OCI-LY7 (cell line): ENCODE results near the gene KRTAP25-1. TPM values are rescaled to one million over a fixed set of nuclear protein-coding genes. Genes with fewer than 3 reads are reported as not detected.

Experiments
- BruUV-seq: library from RNA; stranded (reverse); fragments of 400-500 nt; replicated peaks from 2 replicates; lab custom pipeline; 2021; lab: Mats Ljungman, UMichigan
- CTCF ChIA-PET: fragments of 300-600 bp; sonication (Branson Sonifier 250); formaldehyde crosslinking; loops from one replicate; lab custom pipeline; 2022; ENCODE audit warnings: antibody characterized with exemption; ENCODE audit not compliant: unreplicated experiment; lab: Charles Lee
- POLR2A ChIA-PET: fragments of 300-600 bp; sonication (Branson Sonifier 250); formaldehyde crosslinking; loops from one replicate; lab custom pipeline; 2022; ENCODE audit warnings: antibody characterized with exemption; lab: Charles Lee
- DNase-seq: peaks from one replicate; pipeline ENCODE4 v3.0.0-alpha.2; 2015; ENCODE audit warnings: low spot score
- H2AFZ ChIP-seq: fragments of 200-600 bp; sonication (generic), shearing (Covaris generic); 2 replicates; pipeline ENCODE4 v1.6.1; 2014; ENCODE audit warnings: mild to moderate bottlenecking, antibody characterized with exemption, low read length, moderate library complexity
- H3K27ac ChIP-seq: fragments of 200-600 bp; sonication (generic); 2 replicates; pipeline ENCODE4 v1.5.1; 2014; ENCODE audit warnings: mixed run types, low read depth, mild to moderate bottlenecking, moderate library complexity, low read length, inconsistent platforms; ENCODE audit not compliant: poor library complexity, severe bottlenecking
- H3K36me3 ChIP-seq: fragments of 200-600 bp; sonication (generic); 2 replicates; pipeline ENCODE4 v1.6.1; 2014; ENCODE audit warnings: mild to moderate bottlenecking, antibody characterized with exemption, low read length, moderate library complexity, mixed read lengths; ENCODE audit not compliant: insufficient read depth
- H3K4me1 ChIP-seq: fragments of 200-600 bp; sonication (generic); 2 replicates; pipeline ENCODE4 v1.5.1; 2014; ENCODE audit warnings: mild to moderate bottlenecking, low read length; ENCODE audit not compliant: insufficient read depth, poor library complexity, severe bottlenecking
- H3K4me2 ChIP-seq: fragments of 200-600 bp; sonication (generic); 2 replicates; pipeline ENCODE4 v1.6.1; 2014; ENCODE audit warnings: mild to moderate bottlenecking, low read length
- H3K4me3 ChIP-seq: fragments of 200-600 bp; sonication (generic); 2 replicates; pipeline ENCODE4 v1.5.1; 2014; ENCODE audit warnings: mild to moderate bottlenecking, low read depth, low read length; ENCODE audit not compliant: poor library complexity, severe bottlenecking
- H3K79me2 ChIP-seq: fragments of 200-600 bp; sonication (generic); 2 replicates; pipeline ENCODE4 v1.6.1; 2016; ENCODE audit warnings: low read depth, mild to moderate bottlenecking, low read length, moderate library complexity, mixed read lengths; ENCODE audit not compliant: insufficient read depth
- H3K9me2 ChIP-seq: fragments of 200-600 bp; sonication (generic); 2 replicates; pipeline ENCODE4 v1.6.1; 2016; ENCODE audit warnings: mild to moderate bottlenecking, low read length, mixed read lengths; ENCODE audit not compliant: insufficient read depth
- H3K9me3 ChIP-seq: fragments of 200-600 bp; sonication (generic); 2 replicates; pipeline ENCODE4 v1.6.1; 2014; ENCODE audit warnings: mild to moderate bottlenecking, mixed run types, low read length, mixed read lengths
- H4K20me1 ChIP-seq: fragments of 200-600 bp; sonication (generic); 2 replicates; pipeline ENCODE4 v1.6.1; 2014; ENCODE audit warnings: mild to moderate bottlenecking, antibody characterized with exemption, low read length, moderate library complexity, mixed read lengths; ENCODE audit not compliant: insufficient read depth
- EZH2phosphoT487 ChIP-seq: fragments of 200-600 bp; sonication (generic); IDR thresholded peaks from 2 replicates; pipeline ENCODE4 v1.6.1; 2018; ENCODE audit warnings: low read depth, borderline replicate concordance, mild to moderate bottlenecking, mixed run types, antibody characterized with exemption, low read length, moderate library complexity, mixed read lengths
- intact Hi-C: fragments of 100-400 bp; cut with micrococcal nuclease; formaldehyde crosslinking; loops from one replicate; pipeline ENCODE4 v1.10.0; 2022; ENCODE audit not compliant: unreplicated experiment
- total RNA-seq, 2 experiments: library from RNA; depleted of rRNA in 1 of 2; stranded (reverse); fragments of >200 nt in 1 of 2; shearing (Covaris generic) in 1 of 2; gene quantifications; 2 replicates each; pipeline ENCODE4 v1.2.3, GENCODE V29; 2014 to 2022
- TF ChIP-seq, protein P1 (sequence below): fragments of 200-600 bp; sonication (generic); conservative IDR thresholded peaks from 2 replicates; pipeline ENCODE4 v1.5.1; 2014; ENCODE audit warnings: mild to moderate bottlenecking, antibody characterized with exemption, low read length, moderate library complexity, mixed read lengths

The KRTAP25-1 gene
- total RNA-seq, 2 experiments from 2014 or later: not detected

DNA sequence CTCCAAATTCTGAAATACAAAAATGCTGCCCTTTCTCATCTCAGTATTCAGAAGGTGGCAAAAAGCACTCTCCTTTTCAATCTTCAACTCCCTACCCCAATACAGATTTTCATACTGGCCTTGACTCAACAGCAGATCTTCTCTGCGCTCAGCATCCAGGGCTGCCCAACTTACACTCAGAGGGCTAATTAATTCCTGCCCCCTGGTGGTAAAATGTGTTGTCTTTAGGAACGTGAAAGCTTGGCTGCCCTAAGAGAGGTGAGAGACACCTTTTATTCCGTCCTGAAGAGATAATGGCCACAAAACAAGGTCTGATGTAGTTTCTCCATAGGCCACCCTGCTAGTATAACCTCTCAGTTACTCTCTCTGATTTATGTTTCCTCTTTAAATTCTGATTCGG lies 31.5 kb downstream of the KRTAP25-1 start:
- Histone ChIP-seq H3K27ac (no peak overlapping the region), H3K36me3 (no peaks in the 10 kb centered on the region), H2AFZ (no peak overlapping the region), H3K4me3 (no peak overlapping the region), H3K9me3 (no peaks in the 10 kb centered on the region), H3K9me2 (no peaks in the 10 kb centered on the region), H3K4me2 (no peak overlapping the region), H4K20me1 (no peaks in the 10 kb centered on the region), H3K79me2 (no peaks in the 10 kb centered on the region), H3K4me1 (no peaks in the 10 kb centered on the region)
- TF ChIP-seq, protein P1, sequence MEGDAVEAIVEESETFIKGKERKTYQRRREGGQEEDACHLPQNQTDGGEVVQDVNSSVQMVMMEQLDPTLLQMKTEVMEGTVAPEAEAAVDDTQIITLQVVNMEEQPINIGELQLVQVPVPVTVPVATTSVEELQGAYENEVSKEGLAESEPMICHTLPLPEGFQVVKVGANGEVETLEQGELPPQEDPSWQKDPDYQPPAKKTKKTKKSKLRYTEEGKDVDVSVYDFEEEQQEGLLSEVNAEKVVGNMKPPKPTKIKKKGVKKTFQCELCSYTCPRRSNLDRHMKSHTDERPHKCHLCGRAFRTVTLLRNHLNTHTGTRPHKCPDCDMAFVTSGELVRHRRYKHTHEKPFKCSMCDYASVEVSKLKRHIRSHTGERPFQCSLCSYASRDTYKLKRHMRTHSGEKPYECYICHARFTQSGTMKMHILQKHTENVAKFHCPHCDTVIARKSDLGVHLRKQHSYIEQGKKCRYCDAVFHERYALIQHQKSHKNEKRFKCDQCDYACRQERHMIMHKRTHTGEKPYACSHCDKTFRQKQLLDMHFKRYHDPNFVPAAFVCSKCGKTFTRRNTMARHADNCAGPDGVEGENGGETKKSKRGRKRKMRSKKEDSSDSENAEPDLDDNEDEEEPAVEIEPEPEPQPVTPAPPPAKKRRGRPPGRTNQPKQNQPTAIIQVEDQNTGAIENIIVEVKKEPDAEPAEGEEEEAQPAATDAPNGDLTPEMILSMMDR: peak; percentile 57
- TF ChIP-seq EZH2phosphoT487: no peak
- intact Hi-C loops: no loop called here
- peak; percentile 13 for DNase-seq
- BruUV-seq: no TSS peak
- ChIA-PET POLR2A (interaction anchor here (0.6 kb wide), 1 partner anchor 15 kb away, joined by 3 read pairs; no protein-coding TSS in a partner anchor), CTCF (no interaction called here)

DNA sequence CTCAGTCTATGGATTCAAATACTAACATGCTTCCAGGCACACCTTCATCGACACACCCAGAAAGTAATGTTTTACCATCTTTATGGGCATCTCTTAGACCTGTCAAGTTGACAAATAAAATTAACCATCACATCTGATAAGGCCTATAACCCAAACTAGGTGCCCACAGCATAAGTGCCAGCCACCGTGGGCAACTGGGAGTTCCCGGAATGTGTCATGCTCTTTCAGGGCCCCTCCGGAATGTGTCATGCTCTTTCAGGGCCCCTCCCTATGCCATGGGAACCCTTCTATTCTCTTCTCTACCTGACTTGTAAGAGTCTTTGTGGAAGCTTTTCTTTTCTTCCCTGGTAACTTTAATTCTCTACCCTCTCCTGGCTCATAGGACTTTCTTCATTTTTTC lies 33.2 kb downstream of the KRTAP25-1 start:
- no peaks in the 10 kb centered on the region for H4K20me1 ChIP-seq
- ChIA-PET CTCF (no interaction called here), POLR2A (no interaction called here)
- no peaks in the 10 kb centered on the region for H3K9me2 ChIP-seq
- BruUV-seq: no TSS peak
- intact Hi-C loops: no loop called here
- TF ChIP-seq EZH2phosphoT487: no peak
- TF ChIP-seq, protein P1: no peak
- H2AFZ ChIP-seq: no peak overlapping the region
- no peak overlapping the region for H3K27ac ChIP-seq
- H3K36me3 ChIP-seq: no peaks in the 10 kb centered on the region
- H3K4me3 ChIP-seq: no peak overlapping the region
- H3K79me2 ChIP-seq: no peaks in the 10 kb centered on the region
- H3K4me1 ChIP-seq: no peaks in the 10 kb centered on the region
- H3K4me2 ChIP-seq: no peak overlapping the region
- no peaks in the 10 kb centered on the region for H3K9me3 ChIP-seq
- no peak for DNase-seq

DNA sequence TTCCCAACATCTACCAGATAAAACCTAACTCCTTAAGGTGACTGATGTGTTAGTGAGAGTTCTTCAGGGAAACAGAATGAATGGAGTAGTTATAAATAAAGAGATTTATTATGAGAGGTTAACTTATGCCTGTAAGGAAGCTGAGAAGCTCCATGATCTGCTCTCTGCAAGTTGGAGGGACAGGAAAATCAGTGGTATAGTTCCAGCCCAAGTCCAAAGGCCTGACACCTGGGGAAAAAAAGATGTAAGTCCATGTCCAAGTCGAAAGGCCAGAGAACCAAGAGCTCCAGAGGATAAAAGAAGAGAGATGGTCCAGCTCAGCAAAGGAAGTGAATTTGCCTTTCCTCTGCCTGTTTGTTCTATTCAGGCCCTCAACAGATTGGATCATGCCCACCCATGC lies 33.6 kb downstream of the KRTAP25-1 start:
- no peak overlapping the region for H2AFZ ChIP-seq
- no TSS peak for BruUV-seq
- TF ChIP-seq EZH2phosphoT487: no peak
- H3K36me3 ChIP-seq: no peaks in the 10 kb centered on the region
- CTCF ChIA-PET: no interaction called here
- no peaks in the 10 kb centered on the region for H3K4me1 ChIP-seq
- no peak overlapping the region for H3K4me2 ChIP-seq
- no peak overlapping the region for H3K4me3 ChIP-seq
- no peaks in the 10 kb centered on the region for H3K9me3 ChIP-seq
- H3K79me2 ChIP-seq: no peaks in the 10 kb centered on the region
- no peaks in the 10 kb centered on the region for H4K20me1 ChIP-seq
- no peak for DNase-seq
- intact Hi-C loops: no loop called here
- POLR2A ChIA-PET: interaction anchor here (0.6 kb wide), 1 partner anchor 1529 kb away, joined by 4 read pairs; no protein-coding TSS in a partner anchor
- H3K27ac ChIP-seq: no peak overlapping the region
- H3K9me2 ChIP-seq: no peaks in the 10 kb centered on the region
